Measurements from ENCODE around the gene MRPS12.

MRPS12 gene

DNA sequence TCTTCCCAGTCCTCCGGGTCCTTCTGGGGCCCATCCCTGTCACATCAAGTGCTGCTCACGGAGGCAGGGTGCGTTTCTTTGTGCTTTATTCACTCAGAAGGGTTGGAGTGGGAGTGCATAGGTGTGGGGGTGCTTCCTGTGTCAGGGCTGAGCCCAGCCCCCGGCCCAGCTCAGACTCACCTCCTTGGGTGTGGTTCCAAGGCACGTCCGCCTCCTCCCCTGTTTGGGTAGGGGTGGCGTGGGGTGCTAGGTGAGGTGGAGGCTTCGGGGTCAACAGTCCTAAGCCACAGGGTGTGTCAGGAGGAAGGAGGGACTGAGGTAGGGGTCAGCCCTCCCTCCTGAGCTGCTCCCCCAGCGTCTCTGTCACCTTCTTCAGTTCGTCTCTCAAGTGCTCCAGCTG lies 21.8 kb upstream of the MRPS12 start:
- H3K4me3 ChIP-seq (ENCODE audit: control insufficient read depth in 1 of 7, extremely low read depth in 1 of 7, insufficient read depth in 4 of 7, low read depth in 2 of 7, low read length in 6 of 7), result no peak overlapping the region
- H3K27ac ChIP-seq (ENCODE audit: insufficient read depth in 1 of 2, low read depth in 1 of 2, low read length in 2 of 2, poor library complexity in 1 of 2, severe bottlenecking in 2 of 2), result no peak overlapping the region
- H3K9me3 ChIP-seq (ENCODE audit: control extremely low read depth in 1 of 5, control insufficient read depth in 4 of 5, insufficient read depth in 2 of 5, low read depth in 1 of 5, low read length in 4 of 5), result no peaks in the 10 kb centered on the region
- H3K4me1 ChIP-seq (ENCODE audit: control extremely low read depth in 1 of 4, control insufficient read depth in 4 of 4, insufficient read depth in 4 of 4, low read length in 3 of 4), result peaks cover 0 to 5% (median 3%) of the 10 kb centered on the region in 4 experiments
- no peaks in the 10 kb centered on the region for H3K27me3 ChIP-seq (replicated peaks in 2 of 5; ENCODE audit: control insufficient read depth in 4 of 5, insufficient read depth in 5 of 5, low read length in 4 of 5)
- POLR2A ChIA-PET, result interaction anchor here (0.7 kb wide), 1 partner anchor 11 kb away, joined by 6 read pairs; no protein-coding TSS in a partner anchor
- no peak for DNase-seq
- 86% methylated on average over 2 of the region's 10 CpGs for WGBS (ENCODE audit: insufficient coverage)
- H3K36me3 ChIP-seq (ENCODE audit: control insufficient read depth in 4 of 4, insufficient read depth in 4 of 4, low read length in 3 of 4), result peaks cover 2 to 47% (median 30%) of the 10 kb centered on the region in 4 experiments
- CTCF ChIA-PET, result no interaction called here

DNA sequence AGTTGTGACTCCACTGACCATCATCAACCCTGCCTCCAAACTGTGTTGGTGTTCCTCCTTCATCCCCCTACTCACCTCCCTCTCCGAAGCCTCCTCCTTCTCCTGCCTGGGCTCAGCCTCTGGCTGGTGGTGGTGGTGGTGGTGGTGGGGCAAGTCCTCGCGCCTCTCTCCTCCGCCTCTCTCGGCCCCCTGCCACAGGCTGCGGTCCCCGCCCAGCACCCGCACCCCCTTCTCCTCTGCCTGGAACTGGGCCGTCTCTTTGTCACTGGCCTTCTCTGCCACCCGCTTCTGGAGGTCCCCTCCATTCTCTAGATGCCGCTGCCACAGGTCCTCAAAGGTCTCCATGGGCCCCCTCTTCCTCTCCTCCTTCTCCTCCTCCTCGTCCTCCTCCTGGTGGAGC lies 20.3 kb upstream of the MRPS12 start:
- Histone ChIP-seq H3K27me3 (replicated peaks in 2 of 5; ENCODE audit: control insufficient read depth in 4 of 5, insufficient read depth in 5 of 5, low read length in 4 of 5) (no peaks in the 10 kb centered on the region), H3K9me3 (ENCODE audit: control extremely low read depth in 1 of 5, control insufficient read depth in 4 of 5, insufficient read depth in 2 of 5, low read depth in 1 of 5, low read length in 4 of 5) (no peaks in the 10 kb centered on the region), H3K27ac (ENCODE audit: insufficient read depth in 1 of 2, low read depth in 1 of 2, low read length in 2 of 2, poor library complexity in 1 of 2, severe bottlenecking in 2 of 2) (no peak overlapping the region), H3K4me3 (ENCODE audit: control insufficient read depth in 1 of 7, extremely low read depth in 1 of 7, insufficient read depth in 4 of 7, low read depth in 2 of 7, low read length in 6 of 7) (no peak overlapping the region), H3K36me3 (ENCODE audit: control insufficient read depth in 4 of 4, insufficient read depth in 4 of 4, low read length in 3 of 4) (peaks cover 0 to 38% (median 20%) of the 10 kb centered on the region in 4 experiments), H3K4me1 (ENCODE audit: control extremely low read depth in 1 of 4, control insufficient read depth in 4 of 4, insufficient read depth in 4 of 4, low read length in 3 of 4) (peaks cover 0 to 5% (median 3%) of the 10 kb centered on the region in 4 experiments)
- ChIA-PET CTCF (no interaction called here), POLR2A (no interaction called here)
- WGBS (ENCODE audit: insufficient coverage), result 97% methylated on average over 6 of the region's 12 CpGs
- DNase-seq, result no peak

DNA sequence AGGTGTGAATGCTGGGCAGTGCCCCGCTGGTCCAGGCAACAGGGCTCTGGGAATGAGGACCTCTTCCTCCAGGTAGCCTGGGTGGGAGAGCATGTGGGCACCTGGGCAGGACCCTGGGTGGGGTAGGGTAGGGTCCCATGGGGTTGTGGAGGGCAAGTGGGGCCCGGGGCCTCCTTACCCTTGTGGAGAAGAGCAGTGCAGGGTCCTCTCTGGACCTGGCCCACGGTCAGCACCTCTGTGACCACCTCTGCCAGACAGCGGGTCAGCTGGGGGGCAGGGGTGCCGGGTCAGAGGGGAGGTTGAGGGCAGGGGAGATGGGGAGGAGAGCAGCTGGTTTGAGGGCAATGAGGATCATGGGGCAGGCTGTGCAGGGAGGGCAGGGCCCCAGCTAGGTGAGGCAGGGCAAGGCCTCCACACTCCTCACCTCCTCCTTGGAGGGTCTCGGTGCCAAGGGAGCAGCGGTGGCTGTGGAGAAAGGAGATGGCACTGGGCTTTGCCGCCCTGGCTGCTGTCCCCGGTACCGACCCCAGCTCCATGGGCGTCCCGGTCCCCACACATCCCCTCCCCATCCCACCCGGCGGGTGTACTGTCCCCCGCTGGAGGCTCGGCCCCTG lies 19.2 kb upstream of the MRPS12 start:
- ChIA-PET POLR2A (no interaction called here), CTCF (interaction anchor here (1.0 to 1.3 kb wide), 2 partner anchors 10 to 14 kb away, joined by 3 read pairs; no protein-coding TSS in a partner anchor)
- Histone ChIP-seq H3K36me3 (ENCODE audit: control insufficient read depth in 4 of 4, insufficient read depth in 4 of 4, low read length in 3 of 4) (peaks cover 0 to 38% (median 21%) of the 10 kb centered on the region in 4 experiments), H3K4me1 (ENCODE audit: control extremely low read depth in 1 of 4, control insufficient read depth in 4 of 4, insufficient read depth in 4 of 4, low read length in 3 of 4) (peaks cover 0 to 5% (median 3%) of the 10 kb centered on the region in 4 experiments), H3K9me3 (ENCODE audit: control extremely low read depth in 1 of 5, control insufficient read depth in 4 of 5, insufficient read depth in 2 of 5, low read depth in 1 of 5, low read length in 4 of 5) (no peaks in the 10 kb centered on the region), H3K4me3 (ENCODE audit: control insufficient read depth in 1 of 7, extremely low read depth in 1 of 7, insufficient read depth in 4 of 7, low read depth in 2 of 7, low read length in 6 of 7) (no peak overlapping the region), H3K27me3 (replicated peaks in 2 of 5; ENCODE audit: control insufficient read depth in 4 of 5, insufficient read depth in 5 of 5, low read length in 4 of 5) (no peaks in the 10 kb centered on the region), H3K27ac (ENCODE audit: insufficient read depth in 1 of 2, low read depth in 1 of 2, low read length in 2 of 2, poor library complexity in 1 of 2, severe bottlenecking in 2 of 2) (no peak overlapping the region)
- no peak for DNase-seq
- WGBS (ENCODE audit: insufficient coverage), result 80% methylated on average over 14 of the region's 16 CpGs

DNA sequence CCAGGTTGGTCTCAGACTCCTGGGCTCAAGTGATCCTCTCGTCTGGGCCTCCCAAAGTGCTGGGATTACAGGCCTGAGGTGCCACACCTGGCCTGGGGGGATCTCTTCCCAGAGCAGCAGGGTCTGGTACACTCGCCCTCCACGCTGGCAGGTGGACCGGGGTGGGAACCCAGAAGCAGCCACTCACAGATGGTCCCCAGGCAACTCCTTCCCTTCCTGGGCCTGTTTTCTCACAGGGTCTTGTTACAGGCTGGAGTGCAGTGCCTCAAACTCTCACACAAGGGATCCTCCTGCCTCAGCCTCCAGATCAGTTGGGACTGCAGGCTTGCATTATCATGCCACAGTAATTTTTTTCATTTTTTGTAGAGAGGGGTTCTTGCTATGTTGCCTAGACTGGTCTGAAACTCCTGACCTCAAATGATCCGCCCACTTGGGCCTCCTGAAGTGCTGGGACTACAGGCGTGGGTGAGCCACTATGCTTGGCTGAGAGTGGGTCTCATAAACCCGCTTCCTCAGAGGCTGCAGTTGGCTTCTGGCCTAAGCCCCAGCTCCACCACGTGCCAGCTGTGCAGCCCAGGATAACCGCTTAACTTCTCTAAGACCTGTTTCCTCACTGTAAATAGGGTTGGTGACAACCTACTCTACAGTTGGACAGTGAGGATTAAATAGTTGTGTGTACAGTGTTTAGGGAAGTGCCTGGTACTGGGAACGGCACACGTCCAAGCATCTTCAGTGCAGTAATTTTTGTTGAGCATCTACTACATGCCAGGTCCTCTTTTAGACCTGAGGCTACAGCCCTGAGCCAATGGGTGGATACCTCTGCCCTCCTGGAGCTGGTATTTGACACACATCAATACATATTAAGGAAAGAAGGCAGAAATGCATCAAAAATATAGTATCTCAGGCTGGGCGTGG lies 17.9 kb upstream of the MRPS12 start:
- WGBS (ENCODE audit: insufficient coverage), result 57% methylated on average over 11 of the region's 12 CpGs
- Histone ChIP-seq H3K9me3 (ENCODE audit: control extremely low read depth in 1 of 5, control insufficient read depth in 4 of 5, insufficient read depth in 2 of 5, low read depth in 1 of 5, low read length in 4 of 5) (no peaks in the 10 kb centered on the region), H3K4me1 (ENCODE audit: control extremely low read depth in 1 of 4, control insufficient read depth in 4 of 4, insufficient read depth in 4 of 4, low read length in 3 of 4) (peaks cover 0 to 5% (median 3%) of the 10 kb centered on the region in 4 experiments), H3K27me3 (replicated peaks in 2 of 5; ENCODE audit: control insufficient read depth in 4 of 5, insufficient read depth in 5 of 5, low read length in 4 of 5) (no peaks in the 10 kb centered on the region), H3K27ac (ENCODE audit: insufficient read depth in 1 of 2, low read depth in 1 of 2, low read length in 2 of 2, poor library complexity in 1 of 2, severe bottlenecking in 2 of 2) (no peak overlapping the region), H3K36me3 (ENCODE audit: control insufficient read depth in 4 of 4, insufficient read depth in 4 of 4, low read length in 3 of 4) (peaks cover 0 to 26% (median 12%) of the 10 kb centered on the region in 4 experiments), H3K4me3 (ENCODE audit: control insufficient read depth in 1 of 7, extremely low read depth in 1 of 7, insufficient read depth in 4 of 7, low read depth in 2 of 7, low read length in 6 of 7) (no peak overlapping the region)
- POLR2A ChIA-PET, result no interaction called here
- CTCF ChIA-PET, result interaction anchor here (1.0 to 1.3 kb wide), 3 partner anchors 12 to 34 kb away, joined by 3 read pairs; no protein-coding TSS in a partner anchor
- peak in 2 of 3 donors; percentile 58 to 71 for DNase-seq

DNA sequence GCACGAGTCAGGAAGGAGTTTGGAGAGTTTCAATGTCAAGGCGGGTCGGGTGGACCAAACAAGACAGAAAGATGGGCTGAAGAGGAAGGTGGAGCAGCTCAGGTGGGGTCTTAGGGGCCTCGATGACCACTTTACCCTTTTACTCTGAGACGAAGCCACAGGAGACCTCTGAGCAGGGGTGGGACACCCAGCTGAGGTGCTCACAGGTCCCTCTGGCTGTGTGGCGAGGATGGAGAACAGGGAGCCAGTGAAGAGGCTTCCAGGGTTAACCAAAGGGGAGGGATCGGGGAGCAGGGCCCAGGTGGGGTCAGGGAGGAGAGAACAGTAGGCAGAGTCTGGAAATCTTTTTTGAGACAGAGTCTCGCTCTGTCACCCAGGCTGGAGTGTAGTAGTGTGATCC lies 16.8 kb upstream of the MRPS12 start:
- H3K27ac ChIP-seq (ENCODE audit: insufficient read depth in 1 of 2, low read depth in 1 of 2, low read length in 2 of 2, poor library complexity in 1 of 2, severe bottlenecking in 2 of 2), result no peak overlapping the region
- WGBS (ENCODE audit: insufficient coverage), result 100% methylated on average over 7 of the region's 8 CpGs
- no peaks in the 10 kb centered on the region for H3K9me3 ChIP-seq (ENCODE audit: control extremely low read depth in 1 of 5, control insufficient read depth in 4 of 5, insufficient read depth in 2 of 5, low read depth in 1 of 5, low read length in 4 of 5)
- POLR2A ChIA-PET, result no interaction called here
- H3K4me1 ChIP-seq (ENCODE audit: control extremely low read depth in 1 of 4, control insufficient read depth in 4 of 4, insufficient read depth in 4 of 4, low read length in 3 of 4), result peaks cover 0 to 5% (median 3%) of the 10 kb centered on the region in 4 experiments
- no peak overlapping the region for H3K4me3 ChIP-seq (ENCODE audit: control insufficient read depth in 1 of 7, extremely low read depth in 1 of 7, insufficient read depth in 4 of 7, low read depth in 2 of 7, low read length in 6 of 7)
- H3K27me3 ChIP-seq (replicated peaks in 2 of 5; ENCODE audit: control insufficient read depth in 4 of 5, insufficient read depth in 5 of 5, low read length in 4 of 5), result no peaks in the 10 kb centered on the region
- H3K36me3 ChIP-seq (ENCODE audit: control insufficient read depth in 4 of 4, insufficient read depth in 4 of 4, low read length in 3 of 4), result peaks cover 0 to 20% (median 6%) of the 10 kb centered on the region in 4 experiments
- CTCF ChIA-PET, result interaction anchor here (0.6 to 1.2 kb wide), 2 partner anchors 35 to 302 kb away, joined by 3 read pairs; no protein-coding TSS in a partner anchor
- no peak for DNase-seq

DNA sequence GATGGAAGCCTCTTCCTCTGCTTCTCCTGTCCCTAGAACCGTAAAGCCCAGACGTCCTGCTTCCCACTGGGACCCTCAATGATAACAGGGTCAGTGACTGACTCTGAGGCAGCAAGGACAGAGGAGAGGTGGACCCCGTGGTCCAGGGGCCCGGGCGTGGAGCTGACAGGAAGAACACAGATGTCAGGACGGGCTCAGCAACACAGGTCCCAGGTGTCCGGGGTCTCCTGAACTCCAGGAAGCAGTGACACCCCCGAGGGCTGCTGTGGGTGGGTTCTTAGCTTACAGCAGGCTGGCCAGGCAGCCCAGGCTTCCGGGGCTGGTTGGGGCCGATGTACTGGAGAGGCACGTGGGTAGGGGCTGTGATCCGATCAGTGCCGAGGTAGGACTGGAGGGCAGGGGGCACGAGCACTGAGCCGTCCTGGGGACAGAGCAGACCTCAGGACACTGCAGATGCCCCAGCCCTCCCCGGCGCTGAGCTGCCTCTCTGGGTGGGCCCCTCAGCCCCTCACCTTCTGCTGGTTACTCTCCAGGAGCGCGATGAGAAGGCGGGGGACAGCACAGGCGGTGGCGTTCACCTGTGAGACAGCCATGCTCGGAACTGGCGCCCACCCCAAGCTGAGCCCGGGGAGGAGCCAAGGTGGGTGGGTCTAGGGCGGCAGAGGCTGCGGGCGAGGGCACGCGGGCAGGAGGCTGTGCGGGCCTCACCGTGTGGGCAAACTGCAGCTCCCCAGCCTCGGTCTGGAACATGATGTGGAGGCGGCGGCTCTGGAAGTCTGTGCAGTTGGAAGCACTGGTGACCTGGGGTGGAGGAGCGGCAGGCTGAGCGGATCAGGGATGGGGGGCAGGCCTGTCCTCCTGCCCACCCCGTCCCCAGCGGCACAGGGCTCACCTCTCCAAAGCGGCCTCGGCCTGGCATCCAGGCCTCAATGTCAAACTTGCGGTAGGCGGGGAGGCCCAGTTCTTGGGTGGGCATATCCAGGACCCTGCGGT lies 15.1 kb upstream of the MRPS12 start:
- Histone ChIP-seq H3K4me3 (ENCODE audit: control insufficient read depth in 1 of 7, extremely low read depth in 1 of 7, insufficient read depth in 4 of 7, low read depth in 2 of 7, low read length in 6 of 7) (no peak overlapping the region), H3K27me3 (replicated peaks in 2 of 5; ENCODE audit: control insufficient read depth in 4 of 5, insufficient read depth in 5 of 5, low read length in 4 of 5) (no peaks in the 10 kb centered on the region), H3K4me1 (ENCODE audit: control extremely low read depth in 1 of 4, control insufficient read depth in 4 of 4, insufficient read depth in 4 of 4, low read length in 3 of 4) (peaks cover 0 to 5% (median 3%) of the 10 kb centered on the region in 4 experiments), H3K27ac (ENCODE audit: insufficient read depth in 1 of 2, low read depth in 1 of 2, low read length in 2 of 2, poor library complexity in 1 of 2, severe bottlenecking in 2 of 2) (no peak overlapping the region), H3K9me3 (ENCODE audit: control extremely low read depth in 1 of 5, control insufficient read depth in 4 of 5, insufficient read depth in 2 of 5, low read depth in 1 of 5, low read length in 4 of 5) (no peaks in the 10 kb centered on the region), H3K36me3 (ENCODE audit: control insufficient read depth in 4 of 4, insufficient read depth in 4 of 4, low read length in 3 of 4) (peaks cover 0 to 14% (median 8%) of the 10 kb centered on the region in 4 experiments)
- 98% methylated on average over 43 of the region's 44 CpGs for WGBS (ENCODE audit: insufficient coverage)
- ChIA-PET POLR2A (no interaction called here), CTCF (interaction anchor here (1.2 to 1.6 kb wide), 2 partner anchors 11 to 15 kb away, joined by 3 read pairs; partner anchors contain the start of genes MRPS12 and SARS2)
- DNase-seq, result no peak
